Common myeloid progenitor, CD34-positive (primary cell): ENCODE data around the gene ARFIP1.

Experiments
- CTCF ChIA-PET: fragments of 350-600 bp; sonication (Branson Sonifier 250); formaldehyde crosslinking; loops from one replicate; lab custom pipeline; 2021; ENCODE audit warnings: antibody characterized with exemption; lab: Charles Lee
- POLR2A ChIA-PET: fragments of 350-600 bp; sonication (Branson Sonifier 250); formaldehyde crosslinking; loops from one replicate; lab custom pipeline; 2021; ENCODE audit warnings: antibody characterized with exemption; lab: Charles Lee
- DNase-seq, 3 donors: peaks; one replicate each; pipeline versions ENCODE4 v3.0.0 to v3.0.0-alpha.2; 2013
- H3K27ac ChIP-seq, 2 experiments: 1 replicate in 1 of 2; 2 replicates in 1 of 2; pipeline ENCODE4 v1.7.0; 2013; ENCODE audit warnings: inconsistent platforms in 2 of 2, low read length in 2 of 2, mild to moderate bottlenecking in 2 of 2, low read depth in 1 of 2, moderate library complexity in 1 of 2; ENCODE audit not compliant: severe bottlenecking in 2 of 2, insufficient read depth in 1 of 2, poor library complexity in 1 of 2
- H3K27me3 ChIP-seq, 5 experiments: replicated peaks in 2 of 5; 1 replicate in 3 of 5; 2 replicates in 2 of 5; pipeline versions ENCODE4 v1.6.1 to v1.7.0; 2013; ENCODE audit warnings: low read length in 4 of 5, mild to moderate bottlenecking in 2 of 5, moderate library complexity in 2 of 5, inconsistent platforms in 1 of 5; ENCODE audit not compliant: insufficient read depth in 5 of 5, control insufficient read depth in 4 of 5
- H3K36me3 ChIP-seq, 4 experiments: 1 replicate in 2 of 4; 2 replicates in 2 of 4; pipeline versions ENCODE4 v1.6.1 to v1.7.0; 2013; ENCODE audit warnings: low read length in 3 of 4, control low read depth in 1 of 4, mild to moderate bottlenecking in 1 of 4; ENCODE audit not compliant: control insufficient read depth in 4 of 4, insufficient read depth in 4 of 4
- H3K4me1 ChIP-seq, 4 experiments: 1 replicate in 3 of 4; 2 replicates in 1 of 4; pipeline versions ENCODE4 v1.6.1 to v1.7.1; 2013; ENCODE audit warnings: low read length in 3 of 4, mild to moderate bottlenecking in 3 of 4, control low read depth in 1 of 4, inconsistent platforms in 1 of 4, moderate library complexity in 1 of 4; ENCODE audit not compliant: control insufficient read depth in 4 of 4, insufficient read depth in 4 of 4; ENCODE audit errors: control extremely low read depth in 1 of 4
- H3K4me3 ChIP-seq, 7 experiments: 1 replicate in 4 of 7; 2 replicates in 3 of 7; pipeline versions ENCODE4 v1.5.1 to v1.7.0; 2013; ENCODE audit warnings: mild to moderate bottlenecking in 7 of 7, low read length in 6 of 7, moderate library complexity in 6 of 7, inconsistent platforms in 2 of 7, low read depth in 2 of 7, control low read depth in 1 of 7; ENCODE audit not compliant: insufficient read depth in 4 of 7, control insufficient read depth in 1 of 7; ENCODE audit errors: extremely low read depth in 1 of 7
- H3K9me3 ChIP-seq, 5 experiments: 1 replicate in 4 of 5; 2 replicates in 1 of 5; pipeline versions ENCODE4 v1.6.1 to v1.7.1; 2013; ENCODE audit warnings: low read length in 4 of 5, mild to moderate bottlenecking in 2 of 5, inconsistent platforms in 1 of 5, low read depth in 1 of 5, moderate library complexity in 1 of 5; ENCODE audit not compliant: control insufficient read depth in 4 of 5, insufficient read depth in 2 of 5; ENCODE audit errors: control extremely low read depth in 1 of 5
- WGBS: methylation state at CpG from one replicate; pipeline ENCODE4 v1.1.5; 2013; ENCODE audit not compliant: insufficient coverage; 5-methylcytosine and 5-hydroxymethylcytosine counted together

ARFIP1 gene

DNA sequence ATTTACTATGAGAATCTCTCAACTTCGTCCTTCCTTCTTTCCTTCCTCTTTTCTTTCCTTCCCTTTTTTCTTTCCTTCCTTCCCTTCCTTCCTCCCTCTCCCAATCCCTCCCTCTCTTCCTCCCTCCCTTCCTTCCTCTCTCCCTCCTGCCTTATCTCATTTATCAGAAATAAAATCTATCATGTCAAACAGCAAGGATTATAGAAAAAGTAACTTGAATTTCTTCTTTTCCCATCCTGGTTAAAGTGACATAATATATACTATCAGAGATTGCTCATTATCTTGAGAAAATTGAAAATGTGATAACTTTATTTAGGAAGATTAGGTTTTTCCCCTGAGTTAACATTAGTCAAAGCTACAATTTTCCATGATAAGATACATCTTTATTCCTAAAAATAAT, 5.8 kb upstream of the ARFIP1 start:
- Histone ChIP-seq H3K27me3 (no peaks in the 10 kb centered on the region), H3K36me3 (no peaks in the 10 kb centered on the region), H3K4me1 (peaks cover 3 to 11% (median 9%) of the 10 kb centered on the region in 4 experiments), H3K27ac (no peak overlapping the region), H3K4me3 (no peak overlapping the region), H3K9me3 (no peaks in the 10 kb centered on the region)
- ChIA-PET POLR2A (no interaction called here), CTCF (no interaction called here)
- WGBS, result 15% methylated on average over 1 of the region's 1 CpG
- DNase-seq, result no peak

DNA sequence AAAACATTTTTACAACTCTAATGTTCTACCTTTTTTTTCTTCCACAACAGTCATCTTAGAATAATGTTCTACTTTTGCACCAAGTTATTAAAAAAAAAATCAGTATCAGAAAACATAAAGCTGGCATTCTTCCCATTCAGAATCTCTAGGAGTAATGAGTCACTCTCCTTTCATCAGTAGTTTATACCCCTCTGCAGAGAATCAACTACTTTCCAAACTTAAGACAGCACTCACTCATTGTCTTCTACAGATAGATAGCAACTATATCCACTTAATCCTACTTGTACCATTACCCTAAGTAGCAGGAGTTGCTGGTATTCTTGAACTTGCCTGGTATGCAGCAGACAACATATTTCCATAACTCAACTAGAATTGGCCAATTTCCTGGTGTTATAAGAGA, 3.4 kb upstream of the ARFIP1 start:
- no peak overlapping the region for H3K27ac ChIP-seq
- H3K4me1 ChIP-seq, result peaks cover 8 to 34% (median 26%) of the 10 kb centered on the region in 4 experiments
- ChIA-PET POLR2A (no interaction called here), CTCF (no interaction called here)
- H3K4me3 ChIP-seq, result no peak overlapping the region
- H3K36me3 ChIP-seq, result no peaks in the 10 kb centered on the region
- no peaks in the 10 kb centered on the region for H3K9me3 ChIP-seq
- DNase-seq, result peak in 1 of 3 donors; percentile 2
- H3K27me3 ChIP-seq, result no peaks in the 10 kb centered on the region

DNA sequence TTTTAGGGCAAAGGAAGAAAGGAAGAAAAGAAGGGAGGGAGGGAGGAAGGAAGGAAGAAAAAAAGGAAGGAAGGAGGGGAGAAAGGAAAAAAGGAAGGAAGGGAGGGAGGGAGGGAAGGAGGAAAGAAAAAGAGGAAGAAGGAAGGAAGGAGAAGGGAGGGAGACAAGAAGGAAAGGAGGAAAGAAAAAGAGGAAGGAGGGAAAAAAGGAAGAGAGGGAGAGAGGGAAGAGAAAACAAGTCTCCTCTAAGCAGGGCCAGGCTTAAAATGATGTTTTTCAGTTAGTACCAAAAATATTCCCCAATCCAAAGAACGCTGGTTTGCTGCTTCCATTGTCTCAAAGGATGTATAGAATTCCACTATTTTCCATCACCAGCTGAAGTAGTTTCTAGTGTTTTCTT, 2.3 kb upstream of the ARFIP1 start:
- no peaks in the 10 kb centered on the region for H3K9me3 ChIP-seq
- ChIA-PET POLR2A (no interaction called here), CTCF (interaction anchor here (1.0 kb wide), 1 partner anchor 21 kb away, joined by 3 read pairs; no protein-coding TSS in a partner anchor)
- WGBS, result 100% methylated on average over 1 of the region's 1 CpG
- H3K27me3 ChIP-seq, result no peaks in the 10 kb centered on the region
- H3K4me1 ChIP-seq, result peaks cover 12 to 41% (median 35%) of the 10 kb centered on the region in 4 experiments
- no peak for DNase-seq
- no peak overlapping the region for H3K27ac ChIP-seq
- no peak overlapping the region for H3K4me3 ChIP-seq
- no peaks in the 10 kb centered on the region for H3K36me3 ChIP-seq

DNA sequence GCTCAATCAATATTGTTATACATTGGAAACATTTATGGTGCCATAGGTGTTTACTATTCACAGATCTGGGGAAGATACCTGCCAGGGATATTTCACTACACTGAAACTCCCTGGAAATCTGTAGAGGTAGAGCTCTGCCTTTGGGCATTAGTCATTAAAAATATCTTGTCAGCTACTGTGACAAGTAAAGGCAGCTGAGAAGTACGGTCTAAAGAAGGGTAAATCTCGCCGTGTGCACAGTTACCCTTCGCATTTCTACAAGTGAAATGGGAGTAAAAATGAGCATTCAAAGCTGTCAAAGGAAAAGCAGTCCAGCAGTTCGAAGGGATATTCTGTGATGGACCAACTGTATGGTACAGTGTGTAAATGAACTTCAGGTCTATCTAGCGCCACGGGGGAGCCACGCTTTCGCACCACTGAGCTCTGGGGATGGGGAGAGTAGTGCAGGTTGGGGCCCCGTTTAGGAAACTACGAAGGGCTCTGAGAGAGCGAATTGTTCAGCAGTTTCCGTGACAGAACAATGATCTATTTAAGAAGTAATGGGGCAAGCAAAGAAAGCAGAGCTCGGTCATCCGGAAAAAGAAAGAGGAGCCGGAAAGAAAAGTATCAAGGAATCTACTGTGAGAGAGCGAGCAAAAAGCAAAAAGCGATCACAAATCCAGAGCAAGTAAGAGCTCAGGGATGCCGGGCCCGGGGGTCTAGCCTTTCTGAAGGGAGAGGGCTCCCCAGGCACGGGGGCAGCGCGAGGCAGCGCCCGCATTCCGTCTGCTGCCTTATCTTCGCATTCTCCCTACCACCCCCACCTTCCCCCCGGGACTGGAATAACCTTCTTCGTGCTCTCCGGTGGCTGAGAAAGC, 870 bp upstream of the ARFIP1 start:
- ChIA-PET POLR2A (no interaction called here), CTCF (interaction anchor here (1.0 to 1.5 kb wide), 7 partner anchors 11 to 310 kb away, joined by 3 to 5 read pairs (median 3); no protein-coding TSS in a partner anchor)
- WGBS, result 3% methylated on average over 21 of the region's 30 CpGs
- Histone ChIP-seq H3K36me3 (peaks cover 0 to 2% (median 0%) of the 10 kb centered on the region in 4 experiments), H3K4me1 (peaks cover 12 to 45% (median 36%) of the 10 kb centered on the region in 4 experiments), H3K4me3 (peak overlapping the region; percentile 81 to 92 (median 91)), H3K27ac (peak overlapping the region in 1 of 2 experiments; percentile 72), H3K27me3 (no peaks in the 10 kb centered on the region), H3K9me3 (no peaks in the 10 kb centered on the region)
- peak in 2 of 3 donors; percentile 36 to 53 for DNase-seq

DNA sequence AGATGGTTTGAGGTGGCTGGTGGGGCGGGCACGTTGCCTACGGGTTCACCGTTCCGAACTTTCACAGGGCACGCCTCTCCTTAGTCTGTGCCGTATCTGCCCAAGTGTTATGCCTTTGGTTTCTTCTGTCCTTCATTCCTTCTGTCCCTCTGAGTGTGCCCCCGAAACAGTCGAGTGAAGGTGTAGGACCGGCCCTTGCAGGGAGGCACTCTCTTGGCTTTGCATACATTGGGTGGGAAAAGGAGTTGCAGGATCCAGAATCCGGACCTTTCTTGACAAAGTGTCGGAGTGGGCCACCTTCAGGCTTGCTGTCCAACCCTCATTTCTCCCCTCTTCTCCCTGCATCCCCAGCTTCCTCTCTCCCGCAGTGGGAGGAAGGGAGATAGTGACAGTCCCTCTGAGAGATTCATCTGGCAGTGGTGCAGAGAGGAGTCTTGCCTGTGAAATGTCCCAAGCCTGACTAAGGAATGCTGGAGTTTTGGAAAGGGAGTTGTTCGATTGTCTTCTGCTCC, 569 bp downstream of the ARFIP1 start:
- DNase-seq, result peak in 1 of 3 donors; percentile 74
- no peaks in the 10 kb centered on the region for H3K27me3 ChIP-seq
- H3K27ac ChIP-seq, result peak overlapping the region in 1 of 2 experiments; percentile 72
- H3K4me3 ChIP-seq, result peak overlapping the region; percentile 81 to 92 (median 91)
- H3K4me1 ChIP-seq, result peaks cover 12 to 45% (median 36%) of the 10 kb centered on the region in 4 experiments
- WGBS, result 7% methylated on average over 11 of the region's 14 CpGs
- peaks cover 0 to 2% (median 0%) of the 10 kb centered on the region in 4 experiments for H3K36me3 ChIP-seq
- POLR2A ChIA-PET, result no interaction called here
- no peaks in the 10 kb centered on the region for H3K9me3 ChIP-seq
- CTCF ChIA-PET, result interaction anchor here (1.3 to 1.5 kb wide), 2 partner anchors 12 to 308 kb away, joined by 3 to 5 read pairs; no protein-coding TSS in a partner anchor

DNA sequence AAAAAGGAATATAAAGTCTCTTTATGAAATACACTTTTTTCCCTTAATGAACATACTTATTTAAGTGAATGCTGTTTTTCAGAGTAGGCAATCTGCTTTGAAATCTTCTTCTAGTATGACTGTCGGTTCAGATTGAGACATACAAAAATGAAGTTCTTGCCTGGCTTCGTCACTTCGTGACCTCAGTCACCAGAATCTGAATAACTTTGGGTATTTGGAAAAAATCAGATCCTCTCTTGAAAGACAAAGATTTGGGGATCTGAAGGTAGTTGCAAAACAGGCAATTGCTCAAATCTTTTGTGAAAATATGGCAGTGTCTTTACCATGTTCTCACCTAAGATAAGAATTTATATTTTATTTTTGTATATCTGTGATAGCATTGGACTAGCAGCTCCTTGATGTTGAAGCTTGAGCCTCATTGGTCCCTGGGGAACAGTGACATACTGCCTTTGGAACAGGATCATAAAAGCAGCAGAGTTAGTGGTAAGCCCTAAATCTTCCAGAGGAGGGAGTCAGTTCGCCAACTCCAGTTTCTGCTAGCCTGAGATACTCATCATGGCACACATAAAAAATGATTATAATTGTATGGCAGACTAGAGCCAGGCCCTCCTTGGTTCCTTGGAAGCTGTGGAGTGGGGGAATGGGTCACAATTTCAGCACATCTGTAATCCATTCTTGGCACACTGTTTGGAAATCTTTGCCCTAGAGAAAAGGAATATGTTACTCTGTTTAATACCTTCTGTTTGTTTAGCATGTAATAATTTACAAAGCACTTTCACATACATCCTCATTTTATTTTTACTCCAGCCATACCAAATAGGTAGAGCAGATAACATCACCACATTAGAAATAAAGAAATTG, 5.0 kb downstream of the ARFIP1 start:
- DNase-seq, result peak; percentile 25 to 53 (median 36)
- ChIA-PET CTCF (no interaction called here), POLR2A (no interaction called here)
- Histone ChIP-seq H3K27me3 (no peaks in the 10 kb centered on the region), H3K4me1 (peaks cover 4 to 40% (median 27%) of the 10 kb centered on the region in 4 experiments), H3K36me3 (peaks cover 0 to 2% (median 0%) of the 10 kb centered on the region in 4 experiments), H3K27ac (no peak overlapping the region), H3K9me3 (no peaks in the 10 kb centered on the region), H3K4me3 (no peak overlapping the region)
- WGBS, result 100% methylated on average over 3 of the region's 4 CpGs
